HG03066 (cell line): ENCODE results near the gene HPCAL1.

Experiments used
- ATAC-seq: cut with Tn5 transposase; IDR thresholded peaks from one replicate; pipeline ENCODE4 v1.9.1; 2021; ENCODE audit warnings: low read depth; ENCODE audit not compliant: unreplicated experiment

The HPCAL1 gene

DNA sequence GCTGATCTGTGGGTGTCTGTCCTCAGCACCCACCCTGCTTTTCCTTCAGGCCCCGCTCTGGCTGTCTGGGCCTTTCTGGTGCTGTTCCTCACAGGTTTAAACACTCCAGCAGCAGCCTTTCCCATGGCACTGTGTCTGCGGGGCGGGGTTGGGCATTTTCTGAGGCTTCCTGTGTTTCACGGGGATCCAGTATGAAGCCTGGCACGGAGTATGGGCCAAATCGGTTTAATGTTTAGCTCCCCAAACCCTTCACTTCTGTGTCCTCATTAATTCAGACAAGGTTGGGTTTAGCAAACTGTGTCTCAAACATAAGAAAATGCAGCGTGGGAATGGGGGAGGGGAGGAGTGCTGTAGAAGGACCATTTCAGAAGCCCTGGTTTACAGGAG, 44.9 kb downstream of the HPCAL1 start:
- ATAC-seq: no peak

DNA sequence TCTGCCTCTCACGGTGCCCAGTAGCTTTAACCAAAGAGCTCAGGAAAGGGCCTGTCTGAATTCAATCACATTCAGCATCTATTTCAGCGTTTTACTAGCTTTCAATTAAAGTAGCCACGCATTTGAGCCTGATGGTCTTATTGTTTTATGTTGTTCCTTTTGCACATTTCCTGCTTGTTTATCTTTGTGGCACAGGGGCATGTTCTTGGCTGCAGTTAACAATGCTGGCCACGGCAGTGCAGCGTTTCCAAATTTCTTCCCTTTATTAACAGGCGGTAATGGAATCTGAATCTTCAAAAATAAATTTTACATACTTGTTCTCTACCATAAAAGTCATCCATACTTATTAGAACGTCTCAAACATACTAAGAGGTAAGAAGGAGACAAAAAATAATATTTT, 46.2 kb downstream of the HPCAL1 start:
- ATAC-seq: no peak

GRCh38 chr2:10350761-10351160, 48.1 kb downstream of the HPCAL1 start:
- no peak for ATAC-seq

DNA sequence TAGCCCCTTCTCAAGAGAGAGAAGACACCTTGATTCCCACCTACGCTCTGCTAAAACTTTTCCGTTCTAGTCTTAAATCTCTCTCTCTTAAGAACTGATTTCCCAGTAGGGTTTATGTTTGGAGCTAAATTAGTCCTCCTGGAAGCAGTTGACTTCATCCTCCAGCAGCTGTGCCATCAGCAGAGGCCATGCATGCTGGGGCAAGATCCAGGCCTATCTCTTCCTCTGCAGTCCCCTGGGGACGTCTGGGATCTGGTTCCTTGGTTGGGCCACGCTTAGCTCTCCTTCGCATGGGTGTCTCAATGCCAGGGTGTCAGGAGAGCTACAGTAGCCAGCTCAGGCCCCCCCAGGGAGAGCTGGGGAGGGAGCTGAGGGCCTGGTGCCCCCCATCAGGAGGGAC, 49.7 kb downstream of the HPCAL1 start:
- no peak for ATAC-seq

GRCh38 chr2:10352972-10353371, 50.3 kb downstream of the HPCAL1 start:
- no peak for ATAC-seq

DNA sequence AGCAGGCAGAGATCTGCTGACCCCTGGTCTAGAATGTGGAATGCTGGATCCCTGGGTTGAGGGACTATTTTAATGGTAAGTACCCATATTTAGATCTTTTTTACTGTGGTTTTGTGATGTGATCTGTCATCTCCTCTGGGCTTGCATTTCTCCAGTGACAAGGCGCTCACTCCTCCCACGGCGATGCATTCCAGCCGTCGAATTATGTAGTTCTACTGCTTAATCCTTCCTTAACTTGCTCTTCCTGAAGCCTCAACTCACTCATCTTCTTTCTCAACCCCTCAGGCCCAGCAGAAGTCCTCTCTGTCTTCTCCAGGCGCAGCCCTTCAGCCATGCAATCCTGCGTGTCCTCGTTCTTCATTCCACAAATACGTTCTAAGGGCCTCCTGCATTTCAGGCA, 51.2 kb downstream of the HPCAL1 start:
- ATAC-seq: no peak

DNA sequence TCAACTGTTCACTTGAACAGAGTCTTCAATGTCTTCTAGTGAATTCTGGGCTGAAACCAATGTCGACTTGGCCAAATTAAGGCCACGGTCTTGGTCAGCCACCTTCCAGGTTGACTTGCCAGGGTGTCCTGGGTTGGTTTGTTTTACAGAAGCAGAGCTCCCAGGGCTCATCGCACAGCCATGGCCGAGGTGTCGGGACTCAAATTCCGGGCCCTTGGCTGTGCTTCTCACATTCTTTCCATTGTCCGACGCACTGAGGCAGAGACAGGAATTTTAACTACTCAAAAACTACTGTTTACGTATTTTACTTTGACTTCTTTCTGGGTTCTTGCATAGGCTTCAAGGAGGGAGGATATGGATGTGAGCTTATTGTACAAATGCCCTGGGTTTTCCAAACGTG, 51.7 kb downstream of the HPCAL1 start:
- no peak for ATAC-seq

GRCh38 chr2:10355471-10356438, 53.1 kb downstream of the HPCAL1 start:
- no peak for ATAC-seq

DNA sequence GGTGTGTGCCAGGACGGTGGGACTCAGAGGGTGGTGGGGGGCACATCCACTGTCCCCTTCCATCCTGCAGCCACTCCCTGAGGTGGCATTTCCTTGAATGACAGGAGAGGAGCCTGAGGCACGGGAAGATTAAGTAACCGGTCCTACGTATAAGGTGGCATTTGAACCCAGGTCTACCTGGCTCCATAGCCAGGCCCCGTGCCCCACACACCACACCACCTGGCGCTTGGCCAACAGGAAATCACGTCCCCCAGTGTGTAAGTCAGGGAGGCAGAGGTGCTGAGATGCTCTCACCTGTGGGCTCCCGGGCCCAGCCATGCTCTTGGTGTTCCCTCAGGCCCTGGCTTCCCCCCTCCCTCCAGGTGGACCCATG, 53.7 kb downstream of the HPCAL1 start:
- no peak for ATAC-seq

DNA sequence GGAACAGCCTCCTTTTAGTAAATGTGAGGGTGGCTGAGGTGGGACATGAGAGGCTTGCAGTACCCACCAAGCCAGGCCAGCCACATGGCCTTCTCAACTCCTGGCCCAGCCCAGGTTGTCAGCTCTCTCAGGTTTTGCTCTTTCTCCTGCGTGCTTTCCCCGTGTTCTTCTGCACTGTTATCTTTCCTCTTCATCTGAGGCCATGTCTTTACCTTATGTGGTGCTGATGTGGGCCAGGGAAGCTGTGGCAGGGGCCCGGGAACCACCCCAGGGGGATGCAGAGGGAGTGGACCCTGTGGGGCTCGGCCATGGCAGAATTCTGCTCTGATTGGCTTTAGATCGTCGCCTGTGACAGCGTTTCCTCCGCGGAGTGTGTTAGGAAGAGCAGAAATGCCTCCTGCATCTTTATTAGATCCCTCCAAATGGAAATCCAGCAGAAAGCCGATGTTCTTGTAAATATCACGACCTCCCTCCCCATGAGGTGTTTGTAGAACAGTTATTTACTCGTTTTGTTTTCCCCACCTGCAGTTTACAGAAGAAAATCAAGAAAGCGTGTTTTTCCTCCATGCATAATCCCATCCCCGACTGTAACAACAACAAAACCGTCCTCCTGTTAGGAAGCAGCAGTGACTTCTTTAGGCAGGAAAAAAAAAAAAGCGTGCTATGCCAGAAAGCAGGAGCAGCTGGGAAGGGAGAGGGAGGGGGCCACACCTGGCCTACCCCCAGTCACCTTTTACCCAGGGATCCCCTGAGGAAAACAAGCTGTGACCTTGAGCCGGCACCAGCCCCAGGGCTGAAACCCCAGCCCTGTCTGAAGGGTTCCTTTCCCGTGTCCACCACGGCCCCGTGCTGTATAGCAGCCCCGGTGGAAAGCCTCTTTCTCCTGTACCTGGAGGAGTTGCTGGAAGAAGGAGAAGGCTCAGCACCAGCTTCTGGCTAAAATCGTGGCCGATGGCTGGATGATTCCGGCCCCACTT, 54.8 kb downstream of the HPCAL1 start:
- no peak for ATAC-seq

- no peak for ATAC-seq
Observed at GRCh38 chr2:10359246-10359645, 56.5 kb downstream of the HPCAL1 start.

DNA sequence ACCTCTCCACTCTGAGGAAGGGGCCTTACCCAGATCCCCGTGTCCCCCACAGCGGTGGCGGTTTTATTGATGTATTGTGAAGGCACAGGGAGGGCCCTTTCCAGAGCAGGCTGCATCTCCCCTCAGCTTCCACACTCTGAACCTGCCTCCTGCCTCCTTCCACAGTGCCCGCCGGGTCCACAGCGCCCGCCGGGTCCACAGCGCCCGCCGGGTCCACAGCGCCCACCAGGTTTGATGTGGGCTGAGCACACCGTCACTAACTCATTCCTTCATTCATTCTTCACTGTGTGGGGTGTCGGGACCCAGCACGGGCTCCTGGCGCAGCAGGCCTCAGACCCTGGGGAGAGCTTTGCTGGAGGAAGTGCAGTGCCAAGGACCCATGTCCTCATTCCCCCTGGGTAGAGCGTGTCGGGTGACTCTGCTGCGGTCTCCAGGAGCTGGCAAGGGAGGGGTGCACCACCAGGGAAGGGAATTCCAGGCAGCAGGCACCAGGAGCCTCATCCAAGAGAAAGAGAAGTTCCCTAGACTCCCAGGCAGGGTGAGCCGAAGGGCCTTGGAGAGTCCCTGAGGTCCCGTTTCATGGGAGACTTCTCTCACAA, 57.1 kb downstream of the HPCAL1 start:
- ATAC-seq: no peak

- no peak for ATAC-seq
Observed at GRCh38 chr2:10360460-10360849, 57.8 kb downstream of the HPCAL1 start.

- ATAC-seq: no peak
Observed at GRCh38 chr2:10360850-10361588, 58.3 kb downstream of the HPCAL1 start.

DNA sequence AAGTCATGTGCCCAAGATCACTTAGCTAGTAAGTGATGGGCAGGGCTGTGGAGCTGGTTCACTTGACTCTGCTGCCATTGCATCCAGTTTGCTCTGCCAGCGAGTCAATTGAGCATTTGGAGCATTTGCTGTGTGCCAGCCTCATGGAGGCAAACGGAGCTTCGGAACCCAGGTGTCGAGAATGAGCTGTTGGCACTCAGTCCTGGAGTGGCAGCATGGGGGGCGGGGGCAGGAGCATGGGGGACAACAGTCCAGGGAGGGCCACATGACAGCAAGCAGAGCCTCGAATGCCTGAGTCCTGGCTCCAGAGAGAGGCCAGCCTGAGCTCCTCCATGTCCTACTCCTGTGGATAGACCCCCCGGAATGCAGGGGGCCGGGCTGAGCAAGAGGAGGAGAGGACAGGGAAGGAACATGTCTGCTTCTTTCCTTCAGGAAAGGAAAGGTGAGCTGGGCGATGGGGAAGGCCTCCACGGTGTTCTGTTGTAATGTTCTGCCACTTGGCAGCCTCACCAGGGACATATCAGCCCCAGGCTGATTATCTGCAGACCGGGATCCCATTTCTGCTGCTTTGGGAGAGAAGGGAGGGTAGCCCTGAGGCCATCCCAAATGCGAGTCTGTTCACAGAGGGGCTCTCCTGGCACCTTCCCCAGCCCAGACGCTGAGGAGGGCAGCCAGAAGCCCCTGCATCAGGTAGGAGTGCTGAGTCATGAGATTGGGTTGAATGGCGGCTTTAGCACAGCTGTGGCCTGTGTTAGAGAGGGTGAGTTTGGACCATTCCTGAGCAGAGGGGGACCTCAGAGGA, 59.6 kb downstream of the HPCAL1 start:
- ATAC-seq: no peak

DNA sequence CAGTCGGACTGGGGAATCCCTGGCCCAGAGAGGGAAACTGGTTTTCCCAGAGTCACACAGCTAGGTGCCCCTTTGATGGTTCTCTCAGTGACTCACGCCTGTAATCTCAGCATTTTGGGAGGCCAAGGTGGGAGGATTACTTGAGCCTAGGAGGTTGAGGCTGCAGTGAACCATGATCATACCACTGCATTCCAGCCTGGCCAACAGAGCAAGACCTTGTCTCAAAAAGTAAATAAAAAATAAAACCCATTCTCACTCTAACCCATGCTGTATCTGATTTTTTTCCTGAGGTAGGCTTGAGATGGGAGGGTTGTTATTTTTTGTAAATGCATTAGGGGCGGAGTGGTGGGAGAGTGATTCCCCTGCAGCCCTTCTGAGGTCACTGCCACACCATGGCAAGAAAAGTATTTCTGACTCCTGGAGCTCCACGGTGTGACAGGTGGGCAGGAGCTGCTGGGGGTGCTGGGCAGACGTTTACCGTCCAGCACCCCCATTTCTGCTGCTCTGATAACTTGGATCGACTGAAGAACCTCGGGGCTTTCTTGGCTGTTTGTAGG, 60.3 kb downstream of the HPCAL1 start:
- ATAC-seq: no peak

- ATAC-seq: no peak
Observed at GRCh38 chr2:10363861-10364610, 61.3 kb downstream of the HPCAL1 start.

DNA sequence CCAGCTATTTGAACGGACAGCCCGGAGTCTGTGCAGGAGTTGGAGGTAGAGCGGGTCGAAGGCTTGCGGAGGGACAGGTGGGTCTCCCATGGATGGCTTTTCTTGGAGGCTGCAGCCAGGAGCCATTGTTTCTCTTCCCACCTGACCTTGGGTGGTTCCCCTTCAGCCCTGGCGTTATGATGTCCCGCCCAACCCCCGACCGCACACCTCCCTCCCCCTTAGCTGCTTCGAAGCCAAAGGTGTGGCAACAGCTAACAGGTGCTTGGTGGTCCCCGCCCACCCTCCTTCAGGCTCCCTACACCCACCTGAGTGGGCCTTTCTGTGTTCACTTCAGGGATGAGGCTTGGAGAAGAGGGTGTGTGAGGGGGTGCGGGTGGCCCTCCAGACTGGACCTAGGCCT, 62.7 kb downstream of the HPCAL1 start:
- ATAC-seq: no peak
